Ishikawa (cell line): Measurements from ENCODE around the gene CTSZ.

Experiments used
- CREB1 ChIP-seq: IDR thresholded peaks from 2 replicates; pipeline ENCODE4 v1.6.1; 2012; ENCODE audit warnings: low read depth
- EP300 ChIP-seq: IDR thresholded peaks from 2 replicates; pipeline ENCODE4 v1.6.1; 2012; ENCODE audit warnings: borderline replicate concordance
- NFIC ChIP-seq: IDR thresholded peaks from 2 replicates; pipeline ENCODE4 v1.6.1; 2012
- RAD21 ChIP-seq: IDR thresholded peaks from 2 replicates; pipeline ENCODE4 v1.6.1; 2012; ENCODE audit warnings: low read depth
- TF ChIP-seq, protein P1 (sequence below): IDR thresholded peaks from 2 replicates; pipeline ENCODE4 v1.6.1; 2012
- TF ChIP-seq, protein P2 (sequence below): IDR thresholded peaks from 2 replicates; pipeline ENCODE4 v1.6.1; 2012; ENCODE audit warnings: low read depth, mild to moderate bottlenecking

DNA sequence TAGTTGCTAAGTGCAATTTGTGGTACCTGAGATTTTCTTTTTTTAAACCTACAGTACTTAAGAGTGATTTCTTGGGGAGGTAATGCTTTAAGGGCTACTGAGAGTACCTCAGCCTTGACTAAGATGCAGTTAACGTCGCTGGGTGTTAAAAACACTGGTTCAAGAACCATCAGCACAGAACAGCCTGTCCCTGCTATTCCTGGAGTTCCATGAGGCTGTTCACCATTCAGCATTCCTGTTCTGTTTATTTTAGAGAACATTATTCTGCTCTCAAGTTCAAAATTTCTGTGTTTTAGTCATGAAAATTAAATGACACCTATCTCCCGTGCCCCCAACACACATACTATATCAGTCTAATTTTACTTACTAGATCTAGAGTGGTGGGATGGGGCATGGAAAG lies 37.2 kb upstream of the CTSZ start:
- TF ChIP-seq, protein P1, sequence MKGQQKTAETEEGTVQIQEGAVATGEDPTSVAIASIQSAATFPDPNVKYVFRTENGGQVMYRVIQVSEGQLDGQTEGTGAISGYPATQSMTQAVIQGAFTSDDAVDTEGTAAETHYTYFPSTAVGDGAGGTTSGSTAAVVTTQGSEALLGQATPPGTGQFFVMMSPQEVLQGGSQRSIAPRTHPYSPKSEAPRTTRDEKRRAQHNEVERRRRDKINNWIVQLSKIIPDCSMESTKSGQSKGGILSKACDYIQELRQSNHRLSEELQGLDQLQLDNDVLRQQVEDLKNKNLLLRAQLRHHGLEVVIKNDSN: no peak
- TF ChIP-seq, protein P2, sequence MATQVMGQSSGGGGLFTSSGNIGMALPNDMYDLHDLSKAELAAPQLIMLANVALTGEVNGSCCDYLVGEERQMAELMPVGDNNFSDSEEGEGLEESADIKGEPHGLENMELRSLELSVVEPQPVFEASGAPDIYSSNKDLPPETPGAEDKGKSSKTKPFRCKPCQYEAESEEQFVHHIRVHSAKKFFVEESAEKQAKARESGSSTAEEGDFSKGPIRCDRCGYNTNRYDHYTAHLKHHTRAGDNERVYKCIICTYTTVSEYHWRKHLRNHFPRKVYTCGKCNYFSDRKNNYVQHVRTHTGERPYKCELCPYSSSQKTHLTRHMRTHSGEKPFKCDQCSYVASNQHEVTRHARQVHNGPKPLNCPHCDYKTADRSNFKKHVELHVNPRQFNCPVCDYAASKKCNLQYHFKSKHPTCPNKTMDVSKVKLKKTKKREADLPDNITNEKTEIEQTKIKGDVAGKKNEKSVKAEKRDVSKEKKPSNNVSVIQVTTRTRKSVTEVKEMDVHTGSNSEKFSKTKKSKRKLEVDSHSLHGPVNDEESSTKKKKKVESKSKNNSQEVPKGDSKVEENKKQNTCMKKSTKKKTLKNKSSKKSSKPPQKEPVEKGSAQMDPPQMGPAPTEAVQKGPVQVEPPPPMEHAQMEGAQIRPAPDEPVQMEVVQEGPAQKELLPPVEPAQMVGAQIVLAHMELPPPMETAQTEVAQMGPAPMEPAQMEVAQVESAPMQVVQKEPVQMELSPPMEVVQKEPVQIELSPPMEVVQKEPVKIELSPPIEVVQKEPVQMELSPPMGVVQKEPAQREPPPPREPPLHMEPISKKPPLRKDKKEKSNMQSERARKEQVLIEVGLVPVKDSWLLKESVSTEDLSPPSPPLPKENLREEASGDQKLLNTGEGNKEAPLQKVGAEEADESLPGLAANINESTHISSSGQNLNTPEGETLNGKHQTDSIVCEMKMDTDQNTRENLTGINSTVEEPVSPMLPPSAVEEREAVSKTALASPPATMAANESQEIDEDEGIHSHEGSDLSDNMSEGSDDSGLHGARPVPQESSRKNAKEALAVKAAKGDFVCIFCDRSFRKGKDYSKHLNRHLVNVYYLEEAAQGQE: no peak
- TF ChIP-seq RAD21 (no peak), NFIC (no peak), EP300 (no peak), CREB1 (no peak)
